A673 (cell line): ENCODE results near the gene STARD7. TPM values are rescaled to one million over a fixed set of nuclear protein-coding genes. Genes with fewer than 3 reads are reported as not detected.

Source experiments
- BruUV-seq: library from RNA; stranded (reverse); fragments of 400-500 nt; replicated peaks from 2 replicates; lab custom pipeline; 2021; lab: Mats Ljungman, UMichigan
- CTCF ChIA-PET: fragments of 300-600 bp; sonication (Branson Sonifier 250); formaldehyde crosslinking; loops from one replicate; lab custom pipeline; 2022; ENCODE audit warnings: antibody characterized with exemption; lab: Charles Lee
- POLR2A ChIA-PET: fragments of 300-600 bp; sonication (Branson Sonifier 250); formaldehyde crosslinking; loops from one replicate; lab custom pipeline; 2022; ENCODE audit warnings: antibody characterized with exemption; ENCODE audit not compliant: low non-redundant PET; lab: Charles Lee
- DNase-seq: peaks from one replicate; pipeline ENCODE4 v3.0.0-alpha.2; 2015; ENCODE audit warnings: low spot score
- H3K27ac ChIP-seq: fragments of 200-600 bp; sonication (generic); 2 replicates; pipeline ENCODE4 v1.5.1; 2016; ENCODE audit warnings: mixed run types, low read depth, mild to moderate bottlenecking, mixed read lengths, antibody characterized with exemption, low read length; ENCODE audit not compliant: poor library complexity, severe bottlenecking
- H3K27me3 ChIP-seq: fragments of 200-600 bp; sonication (generic); replicated peaks from 2 replicates; pipeline ENCODE4 v1.6.1; 2017; ENCODE audit warnings: mixed run types, low read depth, mild to moderate bottlenecking, mixed read lengths, antibody characterized with exemption, low read length; ENCODE audit not compliant: insufficient read depth, poor library complexity
- H3K36me3 ChIP-seq: fragments of 200-600 bp; sonication (generic); 2 replicates; pipeline ENCODE4 v1.6.1; 2016; ENCODE audit warnings: mixed run types, mild to moderate bottlenecking, mixed read lengths, antibody characterized with exemption, low read length; ENCODE audit not compliant: insufficient read depth, poor library complexity, severe bottlenecking
- H3K4me1 ChIP-seq: fragments of 200-600 bp; sonication (generic); 2 replicates; pipeline ENCODE4 v1.6.1; 2017; ENCODE audit warnings: mixed run types, mild to moderate bottlenecking, mixed read lengths, antibody characterized with exemption, low read length; ENCODE audit not compliant: insufficient read depth, poor library complexity, severe bottlenecking
- H3K4me3 ChIP-seq: fragments of 200-600 bp; sonication (generic); 2 replicates; pipeline ENCODE4 v1.5.1; 2016; ENCODE audit warnings: low read depth, mixed run types, mild to moderate bottlenecking, mixed read lengths, low read length; ENCODE audit not compliant: poor library complexity, severe bottlenecking
- H3K9me3 ChIP-seq: fragments of 200-600 bp; sonication (generic); 2 replicates; pipeline ENCODE4 v1.6.1; 2016; ENCODE audit warnings: mixed run types, low read depth, mild to moderate bottlenecking, mixed read lengths, antibody characterized with exemption, low read length; ENCODE audit not compliant: poor library complexity, severe bottlenecking
- CTCF ChIP-seq: fragments of 300-800, 200-600 bp; sonication (generic); conservative IDR thresholded peaks from 2 replicates; pipeline ENCODE4 v1.5.1; 2017; ENCODE audit warnings: low read depth, mild to moderate bottlenecking, antibody characterized with exemption, low read length, moderate library complexity, mixed read lengths
- EZH2 ChIP-seq: fragments of 200-600 bp; sonication (generic); IDR thresholded peaks from 2 replicates; pipeline ENCODE4 v1.6.1; 2017; ENCODE audit warnings: borderline replicate concordance, low read depth, mild to moderate bottlenecking, mixed read lengths, antibody characterized with exemption, low read length; ENCODE audit not compliant: poor library complexity, severe bottlenecking
- intact Hi-C: fragments of 100-400 bp; cut with micrococcal nuclease; formaldehyde crosslinking; loops from one replicate; pipeline ENCODE4 v1.10.0; 2022; ENCODE audit not compliant: unreplicated experiment
- total RNA-seq: library from RNA; stranded (reverse); gene quantifications from 2 replicates; pipeline ENCODE4 v1.2.3, GENCODE V29; 2021

Gene STARD7
- total RNA-seq, 1 experiment from 2014 or later: 201 TPM

- TF ChIP-seq EZH2: no peak
- TF ChIP-seq CTCF: no peak
- peak overlapping the region; percentile 85 for H3K27ac ChIP-seq
- no peaks in the 10 kb centered on the region for H3K9me3 ChIP-seq
- H3K4me1 ChIP-seq: peaks cover 21% of the 10 kb centered on the region
- ChIA-PET CTCF (interaction anchor here (1.1 kb wide), 1 partner anchor 91 kb away, joined by 3 read pairs; no protein-coding TSS in a partner anchor), POLR2A (no interaction called here)
- no peaks in the 10 kb centered on the region for H3K27me3 ChIP-seq
- BruUV-seq: no TSS peak
- intact Hi-C loops: loop anchor here (5.0 kb wide), 1 partner anchor 60 kb away; the partner anchor contains the start of genes CIAO1 and TMEM127
- H3K36me3 ChIP-seq: no peaks in the 10 kb centered on the region
- DNase-seq: no peak
- peak overlapping the region; percentile 80 for H3K4me3 ChIP-seq
Measured at GRCh38 chr2:96207774-96208142, 869 bp downstream of the STARD7 start.

GRCh38 chr2:96207073-96207773 is 1.4 kb downstream of the STARD7 start:
- CTCF ChIA-PET: interaction anchor here (0.8 kb wide), 1 partner anchor 34 kb away, joined by 10 read pairs; no protein-coding TSS in a partner anchor

GRCh38 chr2:96205888-96206287 is 2.7 kb downstream of the STARD7 start:
- Histone ChIP-seq H3K4me1 (peaks cover 21% of the 10 kb centered on the region), H3K27me3 (no peaks in the 10 kb centered on the region), H3K27ac (no peak overlapping the region), H3K4me3 (peak overlapping the region; percentile 21), H3K36me3 (no peaks in the 10 kb centered on the region), H3K9me3 (no peaks in the 10 kb centered on the region)
- ChIA-PET CTCF (no interaction called here), POLR2A (no interaction called here)
- no peak for TF ChIP-seq EZH2
- TF ChIP-seq CTCF: no peak
- no TSS peak for BruUV-seq
- no peak for DNase-seq
- intact Hi-C loops: loop anchor here (5.0 kb wide), 1 partner anchor 61 kb away; the partner anchor contains the start of genes CIAO1 and TMEM127

More at GRCh38 chr2:96207073-96207773, 1.4 kb downstream of the STARD7 start:
- Histone ChIP-seq H3K27me3 (no peaks in the 10 kb centered on the region), H3K36me3 (no peaks in the 10 kb centered on the region), H3K9me3 (no peaks in the 10 kb centered on the region), H3K4me3 (peak overlapping the region; percentile 80), H3K4me1 (peaks cover 21% of the 10 kb centered on the region), H3K27ac (peak overlapping the region; percentile 85)
- TF ChIP-seq EZH2 (no peak), CTCF (no peak)
- intact Hi-C loops: loop anchor here (5.0 kb wide), 1 partner anchor 60 kb away; the partner anchor contains the start of genes CIAO1 and TMEM127
- TSS peak; percentile 60 for BruUV-seq
- POLR2A ChIA-PET: no interaction called here
- no peak for DNase-seq
